C4-2B (cell line): Measurements from ENCODE around the gene KRT10.

Experiments used
- CTCF ChIP-seq: fragments of 450-650 bp; conservative IDR thresholded peaks from 2 replicates; pipeline ENCODE4 v1.5.1; 2017; ENCODE audit warnings: mild to moderate bottlenecking
- ZFX ChIP-seq: fragments of 450-650 bp; IDR thresholded peaks from 2 replicates; pipeline ENCODE4 v1.6.1; 2017

- TF ChIP-seq CTCF (no peak), ZFX (no peak)
These were observed 11.5 kb upstream of the KRT10 start for GRCh38 chr17:40833882-40834281.
